HG03520 (cell line): Measurements from ENCODE around the gene PCDHB1.
"Not testable (repeated sequence)": the region's sequence is repeated elsewhere in the genome, so short reads cannot be mapped to it uniquely, and the experiment has no call there.

Experiments
- ATAC-seq: cut with Tn5 transposase; IDR thresholded peaks from one replicate; pipeline ENCODE4 v1.9.1; 2021; ENCODE audit warnings: mild to moderate bottlenecking, moderate library complexity; ENCODE audit not compliant: unreplicated experiment

Gene PCDHB1

GRCh38 chr5:141082228-141082627, 31.1 kb downstream of the PCDHB1 start:
- ATAC-seq, result no peak

GRCh38 chr5:141084487-141084989, 33.4 kb downstream of the PCDHB1 start:
- no peak for ATAC-seq

- ATAC-seq, result no peak
These were observed 43.5 kb downstream of the PCDHB1 start, which contains the start of gene PCDHB2 for GRCh38 chr5:141094481-141095262. TSS of gene PCDHB2 (plus strand) at chr5:141094615. CDS start at chr5:141094791, 176 bp downstream.

GRCh38 chr5:141095263-141095641, 44.1 kb downstream of the PCDHB1 start:
- no peak for ATAC-seq

- ATAC-seq, result not testable (repeated sequence)
These were observed 45.0 kb downstream of the PCDHB1 start for GRCh38 chr5:141096181-141096580.

GRCh38 chr5:141096586-141096985, 45.4 kb downstream of the PCDHB1 start:
- ATAC-seq, result not testable (repeated sequence)

- no peak for ATAC-seq
These were observed 49.1 kb downstream of the PCDHB1 start, which contains the start of gene PCDHB3 for GRCh38 chr5:141100243-141100805. TSS of gene PCDHB3 (plus strand) at chr5:141100473. CDS start at chr5:141100650, 177 bp downstream.

- no peak for ATAC-seq
These were observed 49.9 kb downstream of the PCDHB1 start for GRCh38 chr5:141101059-141101458.

- not testable (repeated sequence) for ATAC-seq
These were observed 50.9 kb downstream of the PCDHB1 start for GRCh38 chr5:141102070-141102469.

GRCh38 chr5:141102471-141102870, 51.3 kb downstream of the PCDHB1 start:
- not testable (repeated sequence) for ATAC-seq

- ATAC-seq, result no peak
These were observed 54.2 kb downstream of the PCDHB1 start for GRCh38 chr5:141105350-141105749.
